GM19351 (cell line): ENCODE data around the gene CLIP2.
"Not testable (repeated sequence)": the region's sequence is repeated elsewhere in the genome, so short reads cannot be mapped to it uniquely, and the experiment has no call there.

Source experiments
- ATAC-seq: cut with Tn5 transposase; IDR thresholded peaks from one replicate; pipeline ENCODE4 v1.9.1; 2021; ENCODE audit warnings: mild to moderate bottlenecking, moderate library complexity; ENCODE audit not compliant: unreplicated experiment

CLIP2 gene

DNA sequence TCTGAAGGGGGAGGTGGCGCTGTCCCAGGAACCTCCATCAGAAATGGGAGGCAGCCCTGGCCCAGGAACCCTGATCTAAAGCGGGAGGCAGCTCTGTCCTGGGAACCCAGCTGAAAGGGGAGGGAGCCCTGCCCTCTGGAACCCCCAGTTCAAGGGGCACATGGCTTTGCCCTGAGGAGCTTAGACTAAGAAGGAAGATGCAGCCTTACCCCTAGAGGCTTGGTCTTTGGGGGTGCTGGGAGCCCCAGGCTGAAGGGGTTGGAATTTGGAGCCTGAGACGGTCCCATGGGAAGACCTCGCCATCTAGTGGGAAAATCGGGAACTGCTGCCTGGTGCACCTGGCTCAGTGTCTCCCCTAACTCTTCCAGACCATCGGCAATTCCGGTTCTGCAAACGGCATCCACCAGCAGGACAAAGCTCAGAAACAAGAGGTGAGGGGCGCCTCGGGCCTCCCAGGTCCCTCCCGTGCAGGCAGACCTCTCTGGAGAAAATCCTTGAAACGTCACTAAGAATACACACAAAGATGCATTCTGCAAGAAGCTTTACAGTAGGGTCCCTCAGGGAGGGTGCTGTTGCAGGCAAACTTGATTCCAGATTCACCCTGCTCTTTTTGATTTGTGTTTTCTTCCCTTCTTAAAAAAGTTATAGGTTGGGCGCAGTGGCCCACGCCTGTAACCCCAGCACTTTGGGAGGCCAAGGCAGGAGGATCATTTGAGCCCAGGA, 112.1 kb downstream of the CLIP2 start:
- no peak for ATAC-seq

DNA sequence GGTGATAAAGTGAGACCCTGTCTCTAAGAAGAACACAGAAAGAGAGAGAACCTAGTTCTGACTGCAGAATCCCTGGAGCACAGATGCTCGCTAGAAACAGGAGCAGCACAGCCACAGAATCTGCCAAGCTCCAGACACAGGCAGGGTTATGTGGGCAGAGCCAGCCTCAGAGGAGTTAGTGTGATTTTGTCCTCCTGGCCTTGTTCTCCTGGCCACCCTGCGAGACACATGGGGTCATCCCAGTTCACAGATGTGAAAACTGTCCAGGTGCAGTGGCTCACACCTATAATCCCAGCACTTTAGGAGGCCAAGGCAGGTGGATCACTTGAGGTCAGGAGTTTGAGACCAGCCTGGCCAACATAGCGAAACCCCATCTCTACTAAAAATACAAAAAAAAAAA, 113.5 kb downstream of the CLIP2 start:
- ATAC-seq: not testable (repeated sequence)

DNA sequence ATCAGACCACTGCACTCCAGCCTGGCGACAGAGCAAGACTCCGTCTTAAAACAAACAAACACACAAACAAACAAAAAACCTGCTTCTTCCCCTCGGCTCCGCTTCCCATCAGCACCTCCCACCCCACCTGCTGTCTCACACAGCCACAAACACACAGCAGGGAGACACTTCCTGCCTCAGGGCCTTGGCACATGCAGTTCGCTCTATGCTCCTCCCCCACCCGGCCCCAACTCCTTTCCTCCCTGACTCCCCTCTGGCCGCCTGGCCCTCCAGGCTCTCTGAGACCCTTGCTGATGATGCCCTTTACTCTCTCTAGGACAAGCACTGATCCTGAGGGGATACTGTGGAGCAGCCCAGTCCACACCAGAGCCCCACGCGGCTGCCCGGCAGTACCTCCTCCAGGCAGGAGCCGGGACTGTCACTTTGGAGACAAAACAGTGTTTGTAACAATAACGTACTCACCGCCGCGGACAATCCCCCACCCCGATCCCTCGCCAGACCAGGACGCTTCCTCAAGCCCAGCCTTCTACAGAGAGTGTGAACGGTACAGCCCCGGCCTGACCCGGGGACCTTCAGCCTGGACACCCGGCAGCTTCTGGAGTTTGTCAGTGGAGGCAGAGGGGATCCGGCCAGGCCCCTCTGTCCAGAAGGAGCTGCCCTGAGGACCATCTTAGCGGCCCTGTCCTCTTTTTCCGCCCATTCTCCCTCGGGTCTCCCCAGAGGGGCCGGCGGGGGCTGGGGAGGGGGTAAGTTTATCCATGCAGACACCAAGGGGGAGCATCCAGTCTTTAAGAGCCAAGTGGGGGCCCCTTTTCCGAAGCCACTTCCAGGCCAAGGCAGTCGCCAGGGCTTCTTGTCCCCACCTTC, 114.5 kb downstream of the CLIP2 start:
- ATAC-seq: no peak

DNA sequence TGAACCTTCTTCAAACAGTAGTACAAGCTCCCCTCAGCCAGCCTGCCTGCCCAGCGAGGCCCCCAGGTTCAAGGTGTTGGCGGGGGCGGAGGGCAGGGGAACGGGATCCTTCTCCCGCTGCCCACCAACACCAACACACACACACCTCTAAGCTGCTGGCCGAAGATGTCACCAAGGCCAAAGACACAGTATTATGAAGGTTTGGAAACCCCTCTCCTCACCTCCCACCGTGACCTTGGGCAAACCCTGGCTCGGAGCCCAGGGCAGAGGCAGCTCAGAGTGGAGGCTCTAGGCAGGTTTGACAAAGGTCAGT, 115.1 kb downstream of the CLIP2 start:
- ATAC-seq: no peak

DNA sequence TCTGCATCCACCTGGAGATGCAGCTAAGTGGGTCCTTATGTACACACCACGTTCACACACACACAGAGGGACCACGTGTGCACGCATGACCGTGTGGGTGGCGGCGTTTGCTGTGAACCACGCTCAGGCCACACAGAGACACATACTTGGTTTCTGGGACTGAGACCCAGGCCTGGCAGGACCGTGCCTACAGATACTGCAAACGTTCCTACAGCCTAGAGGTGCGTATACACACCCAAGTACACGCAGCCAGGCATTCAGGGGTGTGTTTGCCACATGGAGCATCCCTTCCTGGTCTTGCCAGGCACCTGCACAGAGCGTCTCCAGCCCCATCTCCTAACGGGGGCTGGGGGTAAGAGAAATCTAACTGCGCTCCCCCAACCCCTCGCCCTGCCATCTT, 115.5 kb downstream of the CLIP2 start:
- no peak for ATAC-seq

DNA sequence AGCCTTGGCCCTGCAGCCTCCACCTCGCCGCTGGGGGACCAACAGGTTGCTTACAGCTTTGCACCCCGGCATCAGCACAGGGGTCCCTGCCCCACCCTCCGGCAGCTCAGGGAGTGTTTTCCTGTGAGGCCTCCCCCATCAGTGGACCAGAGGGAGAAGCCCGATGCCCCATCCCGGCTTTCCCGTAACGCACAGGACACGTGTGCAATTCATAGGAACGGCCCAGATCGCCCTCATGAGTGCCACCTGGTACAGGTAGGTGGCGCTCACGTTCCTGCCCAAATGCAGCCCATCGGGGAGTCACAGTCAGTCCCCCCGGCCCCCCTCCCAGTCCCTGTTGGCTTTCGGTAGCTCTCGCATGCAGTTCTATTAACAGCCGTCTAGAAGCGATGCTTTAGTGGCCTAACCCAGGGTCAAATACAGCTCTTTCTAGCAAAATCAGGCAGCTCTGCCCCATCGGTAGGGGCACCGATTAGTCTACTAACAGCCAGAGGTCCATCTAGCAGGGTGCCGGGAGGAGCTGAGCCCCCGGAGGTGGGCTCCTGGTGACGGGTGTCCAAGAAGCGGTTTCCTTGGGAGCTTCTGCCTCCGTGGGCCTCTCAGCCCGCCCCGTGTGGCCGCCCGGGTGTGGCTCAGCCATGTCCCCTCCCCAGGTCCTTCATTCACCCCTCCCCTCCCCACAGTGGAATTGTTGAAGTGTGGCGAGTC, 116.1 kb downstream of the CLIP2 start:
- ATAC-seq: no peak

DNA sequence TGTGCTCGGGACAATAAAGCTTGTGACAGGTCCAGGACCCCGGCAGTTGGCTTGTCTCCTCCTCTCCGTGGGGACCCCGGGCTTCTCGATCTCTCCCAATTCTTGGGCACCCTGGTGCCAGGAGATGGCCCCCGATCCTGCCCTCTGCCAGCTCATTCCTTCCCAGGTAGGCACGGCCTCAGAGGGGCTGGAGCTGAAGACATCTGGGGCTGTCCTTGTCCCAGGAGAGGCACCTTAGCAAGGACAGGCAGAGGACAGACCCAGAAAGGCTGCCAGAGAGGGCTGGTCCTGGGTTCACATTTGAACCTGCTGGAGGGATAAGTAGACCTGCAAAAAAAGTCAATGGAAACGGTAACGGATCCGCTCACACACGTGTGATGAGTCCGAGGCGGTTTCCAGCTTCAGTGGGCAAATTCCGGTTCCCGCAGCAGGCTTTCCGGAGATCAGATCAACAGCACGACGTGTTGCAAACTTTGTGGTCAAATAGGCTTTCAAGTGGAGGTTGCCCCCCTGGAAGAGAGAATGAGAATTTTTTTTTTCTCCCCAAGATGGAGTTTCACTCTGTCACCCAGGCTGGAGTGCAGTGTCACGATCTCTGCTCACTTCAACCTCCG, 116.8 kb downstream of the CLIP2 start:
- no peak for ATAC-seq

DNA sequence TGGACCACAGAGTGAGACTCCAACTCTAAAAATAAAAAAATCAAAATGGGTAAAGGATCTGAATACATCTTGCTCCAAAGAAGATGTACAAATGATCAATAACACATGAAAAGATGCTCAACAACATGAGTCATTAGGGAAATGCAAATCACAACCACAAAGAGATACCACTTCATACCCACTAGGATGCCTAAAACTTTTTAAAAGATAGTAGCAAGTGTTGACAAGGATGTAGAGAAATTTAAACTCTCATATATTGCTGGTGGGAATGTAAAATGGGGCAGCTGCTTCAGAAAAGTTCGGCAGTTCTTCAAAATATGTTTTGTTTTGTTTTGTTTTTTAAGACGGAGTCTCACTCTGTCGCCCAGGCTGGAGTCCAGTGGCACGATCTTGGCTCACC, 118.8 kb downstream of the CLIP2 start:
- ATAC-seq: no peak

DNA sequence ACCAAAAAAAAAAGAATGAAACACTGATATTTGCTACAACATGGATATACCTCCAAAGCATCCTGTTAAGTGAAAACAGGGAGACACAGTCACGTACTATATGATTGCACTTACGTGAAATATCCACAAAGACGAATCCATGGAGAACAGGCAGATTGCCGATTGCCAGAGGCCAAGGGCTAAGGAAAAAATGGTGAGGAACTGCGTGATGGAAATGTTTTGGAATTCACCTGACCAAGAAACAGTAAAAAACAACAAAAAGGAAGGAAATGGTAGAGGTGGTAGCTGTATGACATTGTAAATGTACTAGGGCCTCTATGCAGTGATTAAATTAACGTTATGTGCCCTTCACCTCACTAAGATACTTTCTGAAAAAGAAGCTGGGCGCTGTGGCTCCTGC, 120.4 kb downstream of the CLIP2 start:
- ATAC-seq: no peak

DNA sequence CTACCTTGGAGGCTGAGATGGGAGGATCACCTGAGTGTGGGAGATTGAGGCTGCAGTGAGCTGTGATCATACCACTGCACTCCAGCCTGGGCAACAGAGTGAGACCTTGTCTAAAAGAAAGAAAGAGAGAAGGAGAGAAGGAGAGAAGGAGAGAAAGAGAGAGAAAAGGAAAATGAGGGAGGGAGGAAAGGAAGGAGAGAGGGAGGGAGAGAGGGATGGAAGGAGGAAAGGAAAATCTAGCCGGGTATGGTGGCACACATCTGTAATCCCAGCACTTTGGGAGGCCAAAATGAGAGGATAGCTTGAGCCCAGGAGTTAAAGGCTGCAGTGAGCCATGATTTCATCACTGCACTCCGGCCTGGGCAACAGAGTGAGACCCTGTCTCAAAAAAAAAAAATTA, 121.6 kb downstream of the CLIP2 start:
- no peak for ATAC-seq

DNA sequence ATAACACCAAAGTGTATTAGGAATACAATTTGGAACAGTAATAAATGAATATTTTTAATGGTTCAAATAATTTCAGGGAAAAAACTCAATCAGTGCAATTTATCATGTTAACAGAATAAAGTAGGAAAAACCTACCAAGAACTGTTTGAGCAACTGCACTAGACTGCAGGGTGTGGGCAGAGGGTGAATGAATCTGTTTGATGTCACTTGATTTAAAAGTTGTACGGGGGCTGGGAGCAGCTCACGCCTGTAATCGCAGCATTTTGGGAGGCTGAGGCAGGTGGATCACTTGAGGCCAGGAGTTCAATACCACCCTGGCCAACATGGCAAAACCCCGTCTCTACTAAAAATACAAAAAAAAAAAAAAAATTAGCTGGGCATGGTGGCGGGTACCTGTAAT, 122.4 kb downstream of the CLIP2 start:
- ATAC-seq: not testable (repeated sequence)

DNA sequence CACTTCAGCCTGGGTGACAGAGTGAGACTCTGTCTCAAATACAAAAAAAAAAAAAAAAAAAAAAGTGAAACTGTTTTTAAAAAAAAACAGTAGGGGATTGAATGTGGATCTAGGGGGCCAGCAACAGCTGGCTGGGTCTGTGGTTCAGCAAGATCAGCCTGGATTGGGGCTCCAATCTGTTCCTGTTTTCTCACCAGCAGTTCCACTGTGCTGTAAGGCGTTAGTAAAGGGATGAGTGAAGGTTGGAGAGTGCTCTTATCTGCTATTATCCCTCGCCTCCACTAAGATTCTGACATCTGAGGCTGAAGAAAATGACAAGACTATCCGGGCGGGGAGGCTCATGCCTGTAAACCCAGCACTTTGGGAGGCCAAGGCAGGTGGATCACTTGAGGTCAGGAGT, 122.8 kb downstream of the CLIP2 start:
- no peak for ATAC-seq

DNA sequence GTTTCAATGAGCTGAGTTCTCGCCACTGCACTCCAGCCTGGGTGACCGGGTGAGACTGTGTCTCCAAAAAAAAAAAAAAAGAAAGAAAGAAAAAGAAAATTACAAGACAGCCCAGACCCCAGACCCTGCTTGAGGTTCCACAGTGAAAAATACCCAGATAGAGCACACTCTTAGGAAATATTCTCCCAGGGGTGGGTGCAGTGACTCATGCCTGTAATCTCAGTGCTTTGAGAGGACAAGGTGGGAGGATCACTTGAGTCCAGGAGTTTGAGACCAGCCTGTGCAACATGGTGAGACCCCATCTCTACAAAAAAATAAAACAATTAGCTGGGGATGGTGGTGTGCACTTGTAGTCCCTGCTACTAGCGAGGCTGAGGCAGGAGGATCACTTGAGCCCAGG, 123.4 kb downstream of the CLIP2 start:
- ATAC-seq: no peak

DNA sequence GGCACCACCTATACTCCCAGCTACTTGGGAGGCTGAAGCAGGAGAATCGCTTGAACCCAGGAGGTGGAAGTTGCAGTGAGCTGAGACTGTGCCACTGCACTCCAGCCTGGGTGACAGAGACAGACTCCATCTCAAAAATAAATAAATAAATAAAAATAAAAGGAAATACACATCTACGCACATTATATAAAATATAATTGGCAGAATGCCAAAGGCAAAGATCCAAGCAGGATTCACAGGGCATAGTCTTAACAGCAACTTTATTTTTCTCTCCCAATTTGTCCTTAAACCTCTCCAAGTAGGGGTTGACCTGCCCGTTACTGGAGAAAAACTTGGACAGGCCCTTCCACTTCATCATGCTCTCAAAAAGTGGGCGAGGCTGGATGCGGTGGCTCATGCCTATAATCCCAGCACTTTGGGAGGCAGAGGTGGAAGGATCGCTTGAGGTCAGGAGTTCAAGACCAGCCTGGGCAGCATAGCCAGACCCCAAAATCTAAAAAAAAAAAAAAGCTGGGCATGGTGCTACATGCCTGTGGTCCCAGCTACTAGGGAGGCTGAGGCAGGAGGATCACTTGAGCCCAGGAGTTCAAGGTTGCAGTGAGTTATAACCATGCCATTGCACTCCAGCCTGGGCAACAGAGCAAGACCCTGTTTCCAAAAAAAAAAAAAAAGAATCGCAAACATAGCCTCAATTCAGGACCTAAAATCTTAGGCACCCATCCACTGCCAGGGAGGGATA, 125.6 kb downstream of the CLIP2 start:
- ATAC-seq: not testable (repeated sequence)

DNA sequence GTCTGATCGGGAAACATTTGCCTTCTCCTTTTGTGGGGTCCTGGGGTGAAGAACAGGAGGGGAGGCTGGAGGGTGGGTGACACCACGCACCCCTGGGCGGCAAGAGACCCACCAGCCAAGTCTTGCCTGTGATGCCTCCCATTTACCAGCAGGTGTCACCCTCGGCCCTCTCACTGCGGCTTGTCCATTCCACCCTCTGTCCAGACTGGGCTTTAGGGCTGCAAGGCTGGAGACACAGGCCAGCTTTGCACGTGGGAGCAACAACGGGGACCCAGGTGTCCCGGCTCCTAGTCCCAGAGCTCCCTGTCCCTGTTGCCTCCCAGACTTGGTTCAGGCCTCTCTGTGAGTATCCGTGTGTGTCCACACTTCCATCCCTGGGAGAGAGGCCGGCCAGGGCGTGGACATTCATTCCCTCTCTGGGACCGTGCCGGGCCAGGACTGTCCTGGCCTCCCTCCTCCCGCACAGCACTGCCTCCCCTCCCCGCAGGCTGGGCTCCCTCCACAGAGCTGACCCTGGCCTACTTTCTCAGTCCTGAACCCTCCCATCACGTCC, 128.3 kb downstream of the CLIP2 start:
- ATAC-seq: no peak

DNA sequence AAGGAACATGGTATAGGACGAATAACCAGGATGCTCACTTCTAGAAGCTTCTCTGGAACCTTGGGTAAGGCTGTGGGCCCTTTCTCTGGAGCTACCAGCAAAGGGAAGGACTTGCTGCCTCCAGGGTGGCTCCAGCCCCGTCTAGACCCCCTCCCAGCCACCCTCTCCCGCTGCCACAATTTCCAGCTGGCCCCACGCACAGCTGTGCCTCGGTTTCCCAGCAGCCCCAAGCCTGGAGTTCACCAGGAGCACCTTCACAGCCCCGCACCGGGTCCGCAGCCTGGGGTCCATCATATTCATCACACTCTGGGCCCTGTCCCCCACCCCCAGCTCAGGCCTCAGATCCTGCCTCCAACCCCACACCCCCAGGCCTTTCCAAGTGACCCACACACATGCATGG, 128.9 kb downstream of the CLIP2 start:
- ATAC-seq: no peak

DNA sequence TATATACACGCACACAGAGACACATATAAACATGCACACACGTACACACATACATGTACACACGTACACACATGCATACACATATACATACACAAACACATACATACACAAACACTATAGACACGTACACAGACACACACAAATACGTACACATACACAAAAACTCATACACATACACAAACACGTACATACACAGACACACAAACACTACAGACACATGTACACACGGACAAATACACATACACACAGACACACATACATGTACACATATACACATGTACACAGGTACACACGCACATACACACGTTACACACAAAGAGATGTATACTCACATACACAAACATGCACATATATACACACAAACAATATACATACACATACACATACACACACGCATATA, 129.3 kb downstream of the CLIP2 start:
- ATAC-seq: no peak

DNA sequence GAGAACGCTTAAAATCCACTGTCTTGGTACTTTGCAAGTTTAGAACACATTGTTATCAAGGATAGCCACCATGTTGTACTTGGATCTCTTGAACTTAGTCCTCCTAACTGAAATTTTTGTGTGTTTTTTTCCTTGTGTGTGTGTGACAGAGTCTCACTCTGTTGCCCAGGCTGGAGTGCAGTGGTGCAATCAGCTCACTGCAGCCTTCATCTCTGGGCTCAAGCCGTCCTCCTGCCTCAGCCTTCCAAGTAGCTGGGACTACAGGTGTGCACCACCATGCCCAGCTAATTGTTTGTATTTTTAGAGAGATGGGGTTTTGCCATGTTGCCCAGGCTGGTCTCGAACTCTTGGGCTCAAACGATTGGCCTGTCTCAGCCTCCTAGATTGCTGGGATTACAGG, 130.0 kb downstream of the CLIP2 start:
- ATAC-seq: not testable (repeated sequence)

DNA sequence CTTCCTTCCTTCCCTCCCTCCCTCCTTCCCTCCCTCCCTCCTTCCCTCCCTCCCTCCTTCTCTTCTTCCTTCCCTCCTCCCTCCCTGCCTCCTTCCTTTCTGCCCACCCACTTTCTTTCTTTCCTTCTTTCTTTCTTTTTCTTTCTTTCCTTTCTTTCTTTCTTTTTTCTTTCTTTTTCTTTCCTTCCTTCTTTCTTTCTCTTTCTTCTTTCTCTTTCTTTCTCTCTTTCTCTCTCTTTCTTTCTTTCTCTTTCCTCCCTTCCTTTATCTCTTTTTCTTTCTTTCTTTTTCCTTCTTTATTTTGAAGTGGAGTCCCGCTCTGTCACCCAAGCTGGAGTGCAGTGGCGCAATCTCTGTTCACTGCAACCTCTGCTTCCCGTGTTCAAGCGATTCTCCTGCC, 130.8 kb downstream of the CLIP2 start:
- ATAC-seq: no peak

DNA sequence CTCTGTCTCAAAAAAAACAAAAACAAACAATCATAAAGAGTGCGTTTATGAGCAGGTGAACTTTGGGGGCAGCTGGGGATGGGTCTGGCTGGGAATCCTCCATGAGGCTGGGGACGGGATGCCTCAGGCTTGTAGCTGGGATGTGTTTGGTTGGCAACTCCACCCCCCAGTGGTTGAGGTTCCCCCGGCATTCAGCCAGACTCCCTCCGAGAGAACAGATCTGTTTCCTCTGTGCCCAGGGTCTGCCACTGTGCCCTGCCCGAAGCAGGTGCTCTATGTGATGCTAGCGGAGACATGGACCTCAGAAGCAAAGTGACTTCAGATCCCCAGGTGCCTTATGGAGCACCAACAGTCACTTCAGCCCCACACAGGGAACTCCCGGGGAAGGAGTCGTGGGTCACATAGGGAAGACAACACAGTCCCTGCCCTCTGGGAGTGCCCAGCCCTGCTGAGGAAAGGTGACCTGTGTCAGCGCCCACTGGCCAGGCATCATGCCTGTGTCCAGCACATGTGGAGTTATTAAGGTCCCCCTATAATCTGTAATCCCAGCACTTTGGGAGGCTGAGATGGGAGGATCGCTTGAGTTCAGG, 135.2 kb downstream of the CLIP2 start:
- ATAC-seq: no peak
